Cerebellar cortex (tissue), 1 donor: ENCODE measurements around the gene TKT.

Experiments
- DNase-seq: peaks from one replicate; pipeline ENCODE4 v3.0.0-alpha.2; 2015; ENCODE audit warnings: low spot score

The TKT gene

GRCh38 chr3:53181024-53181371 lies 74.8 kb downstream of the TKT start:
- DNase-seq: no peak

- DNase-seq: no peak
These were observed 75.4 kb downstream of the TKT start for GRCh38 chr3:53180305-53181023.

- DNase-seq: no peak
These were observed 76.2 kb downstream of the TKT start for GRCh38 chr3:53179580-53179979.

- DNase-seq: no peak
These were observed 77.6 kb downstream of the TKT start for GRCh38 chr3:53178246-53178645.

- no peak for DNase-seq
These were observed 79.9 kb downstream of the TKT start for GRCh38 chr3:53175613-53176540.
